ENCODE measurements around the gene WRAP73. TPM values are rescaled to one million over a fixed set of nuclear protein-coding genes. Genes with fewer than 3 reads are reported as not detected.

Gene WRAP73
- total RNA-seq, 1 experiment from 2014 or later, result 41.2 TPM

- Histone ChIP-seq H3K4me1 (ENCODE audit: insufficient read depth, low read length, poor library complexity, severe bottlenecking) (no peaks in the 10 kb centered on the region), H3K9me3 (ENCODE audit: low read depth, low read length, poor library complexity, severe bottlenecking) (no peaks in the 10 kb centered on the region), H3K27ac (ENCODE audit: low read depth, low read length, poor library complexity, severe bottlenecking) (no peak overlapping the region), H3K36me3 (ENCODE audit: insufficient read depth, low read length, poor library complexity, severe bottlenecking) (no peaks in the 10 kb centered on the region), H3K4me3 (ENCODE audit: low read depth, low read length, poor library complexity, severe bottlenecking) (no peak overlapping the region), H3K27me3 (replicated peaks; ENCODE audit: insufficient read depth, low read depth, low read length, poor library complexity) (no peaks in the 10 kb centered on the region)
- intact Hi-C loops (cut with micrococcal nuclease; ENCODE audit: unreplicated experiment), result no loop called here
- ChIA-PET POLR2A (ENCODE audit: low non-redundant PET) (no interaction called here), CTCF (no interaction called here)
- no peak for TF ChIP-seq CTCF (conservative IDR thresholded peaks at IDR 0.05; ENCODE audit: low read depth, low read length)
- TF ChIP-seq EZH2 (IDR thresholded peaks at IDR 0.05; ENCODE audit: borderline replicate concordance, low read depth, low read length, poor library complexity, severe bottlenecking), result no peak
- DNase-seq (ENCODE audit: low spot score), result no peak
- BruUV-seq (replicated peaks), result no TSS peak
Observed at GRCh38 chr1:3697810-3698209, 47.9 kb upstream of the WRAP73 start.

GRCh38 chr1:3697104-3697503, 47.2 kb upstream of the WRAP73 start:
- ChIA-PET CTCF (no interaction called here), POLR2A (ENCODE audit: low non-redundant PET) (no interaction called here)
- Histone ChIP-seq H3K27ac (ENCODE audit: low read depth, low read length, poor library complexity, severe bottlenecking) (no peak overlapping the region), H3K4me1 (ENCODE audit: insufficient read depth, low read length, poor library complexity, severe bottlenecking) (no peaks in the 10 kb centered on the region), H3K9me3 (ENCODE audit: low read depth, low read length, poor library complexity, severe bottlenecking) (no peaks in the 10 kb centered on the region), H3K27me3 (replicated peaks; ENCODE audit: insufficient read depth, low read depth, low read length, poor library complexity) (no peaks in the 10 kb centered on the region), H3K4me3 (ENCODE audit: low read depth, low read length, poor library complexity, severe bottlenecking) (no peak overlapping the region), H3K36me3 (ENCODE audit: insufficient read depth, low read length, poor library complexity, severe bottlenecking) (no peaks in the 10 kb centered on the region)
- BruUV-seq (replicated peaks), result no TSS peak
- intact Hi-C loops (cut with micrococcal nuclease; ENCODE audit: unreplicated experiment), result no loop called here
- TF ChIP-seq EZH2 (IDR thresholded peaks at IDR 0.05; ENCODE audit: borderline replicate concordance, low read depth, low read length, poor library complexity, severe bottlenecking) (no peak), CTCF (conservative IDR thresholded peaks at IDR 0.05; ENCODE audit: low read depth, low read length) (no peak)
- no peak for DNase-seq (ENCODE audit: low spot score)

- Histone ChIP-seq H3K36me3 (ENCODE audit: insufficient read depth, low read length, poor library complexity, severe bottlenecking) (no peaks in the 10 kb centered on the region), H3K4me3 (ENCODE audit: low read depth, low read length, poor library complexity, severe bottlenecking) (no peak overlapping the region), H3K27ac (ENCODE audit: low read depth, low read length, poor library complexity, severe bottlenecking) (no peak overlapping the region), H3K9me3 (ENCODE audit: low read depth, low read length, poor library complexity, severe bottlenecking) (no peaks in the 10 kb centered on the region), H3K4me1 (ENCODE audit: insufficient read depth, low read length, poor library complexity, severe bottlenecking) (no peaks in the 10 kb centered on the region), H3K27me3 (replicated peaks; ENCODE audit: insufficient read depth, low read depth, low read length, poor library complexity) (no peaks in the 10 kb centered on the region)
- no TSS peak for BruUV-seq (replicated peaks)
- intact Hi-C loops (cut with micrococcal nuclease; ENCODE audit: unreplicated experiment), result no loop called here
- POLR2A ChIA-PET (ENCODE audit: low non-redundant PET), result no interaction called here
- TF ChIP-seq EZH2 (IDR thresholded peaks at IDR 0.05; ENCODE audit: borderline replicate concordance, low read depth, low read length, poor library complexity, severe bottlenecking) (no peak), CTCF (conservative IDR thresholded peaks at IDR 0.05; ENCODE audit: low read depth, low read length) (no peak)
- no peak for DNase-seq (ENCODE audit: low spot score)
- CTCF ChIA-PET, result no interaction called here
Observed at GRCh38 chr1:3696689-3697088, 46.8 kb upstream of the WRAP73 start.
